Activated CD4-positive, alpha-beta T cell treated with anti-CD3 and anti-CD28 coated beads, Interleukin-2, amount 10 ng/mL, durations not matched to agents 7 days and 5 days (primary cell): Measurements from ENCODE around the gene TMEM106C. TPM values are rescaled to one million over a fixed set of nuclear protein-coding genes. Genes with fewer than 3 reads are reported as not detected.

Experiments used
- CTCF ChIA-PET: fragments of 350-600 bp; sonication (Branson Sonifier 250); formaldehyde crosslinking; loops from one replicate; lab custom pipeline; 2021; ENCODE audit warnings: antibody characterized with exemption; lab: Charles Lee
- POLR2A ChIA-PET: fragments of 350-600 bp; sonication (Branson Sonifier 250); formaldehyde crosslinking; loops from one replicate; lab custom pipeline; 2021; ENCODE audit warnings: antibody characterized with exemption; lab: Charles Lee
- DNase-seq: peaks from one replicate; pipeline ENCODE4 v3.0.0-alpha.2; 2020
- H3K27ac Mint-ChIP-seq: one replicate; pipeline ENCODE4 v1.8.0; 2021; ENCODE audit warnings: mild to moderate bottlenecking, moderate library complexity, mixed read lengths
- H3K27me3 Mint-ChIP-seq: one replicate; pipeline ENCODE4 v1.8.0; 2021; ENCODE audit warnings: mixed read lengths
- H3K36me3 Mint-ChIP-seq: one replicate; pipeline ENCODE4 v1.8.0; 2021; ENCODE audit warnings: low read depth, mixed read lengths
- H3K4me1 Mint-ChIP-seq: one replicate; pipeline ENCODE4 v1.8.0; 2021; ENCODE audit warnings: mixed read lengths
- H3K4me3 Mint-ChIP-seq: one replicate; pipeline ENCODE4 v1.8.0; 2021; ENCODE audit warnings: mild to moderate bottlenecking, moderate library complexity, mixed read lengths
- H3K9me3 Mint-ChIP-seq: one replicate; pipeline ENCODE4 v1.8.0; 2021; ENCODE audit warnings: mixed read lengths
- total RNA-seq, 2 experiments: library from RNA; stranded (reverse); gene quantifications; one replicate each; pipeline ENCODE4 v1.2.3, GENCODE V29; 2021

Gene TMEM106C
- total RNA-seq, 2 experiments from 2014 or later = 145 to 181 TPM

DNA sequence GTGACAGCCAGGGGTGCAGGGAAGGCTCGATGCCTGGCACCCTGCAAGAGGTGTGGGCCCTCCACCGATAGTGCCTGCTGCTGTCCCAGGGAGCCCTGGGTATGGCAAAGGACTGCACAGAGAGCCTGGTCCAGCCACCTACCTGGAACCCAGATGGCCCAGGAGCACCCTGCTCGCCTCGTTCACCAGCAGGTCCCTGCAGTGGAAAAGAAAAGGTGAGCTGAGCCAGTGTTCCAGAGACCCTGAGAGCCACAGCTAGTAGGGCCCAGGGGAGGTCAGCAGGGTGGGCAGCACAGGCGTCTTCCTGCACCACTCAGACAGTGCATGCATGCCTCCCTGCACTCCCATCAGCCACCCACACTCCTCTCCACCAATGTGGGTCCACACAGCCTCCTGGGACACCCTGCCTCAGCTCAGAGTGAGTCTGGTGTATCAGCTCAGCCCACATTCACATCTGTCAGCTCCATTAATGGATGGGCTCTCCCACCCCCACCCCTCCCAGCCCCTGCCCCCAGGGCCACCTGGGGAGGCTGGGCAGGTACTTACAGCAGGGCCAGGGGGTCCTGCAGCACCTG lies 20.2 kb downstream of the TMEM106C start:
- H3K27me3 Mint-ChIP-seq = peaks cover 24% of the 10 kb centered on the region
- CTCF ChIA-PET = no interaction called here
- H3K4me3 Mint-ChIP-seq = no peak overlapping the region
- no peaks in the 10 kb centered on the region for H3K9me3 Mint-ChIP-seq
- POLR2A ChIA-PET = no interaction called here
- no peaks in the 10 kb centered on the region for H3K4me1 Mint-ChIP-seq
- no peak for DNase-seq
- no peak overlapping the region for H3K27ac Mint-ChIP-seq
- H3K36me3 Mint-ChIP-seq = no peaks in the 10 kb centered on the region

DNA sequence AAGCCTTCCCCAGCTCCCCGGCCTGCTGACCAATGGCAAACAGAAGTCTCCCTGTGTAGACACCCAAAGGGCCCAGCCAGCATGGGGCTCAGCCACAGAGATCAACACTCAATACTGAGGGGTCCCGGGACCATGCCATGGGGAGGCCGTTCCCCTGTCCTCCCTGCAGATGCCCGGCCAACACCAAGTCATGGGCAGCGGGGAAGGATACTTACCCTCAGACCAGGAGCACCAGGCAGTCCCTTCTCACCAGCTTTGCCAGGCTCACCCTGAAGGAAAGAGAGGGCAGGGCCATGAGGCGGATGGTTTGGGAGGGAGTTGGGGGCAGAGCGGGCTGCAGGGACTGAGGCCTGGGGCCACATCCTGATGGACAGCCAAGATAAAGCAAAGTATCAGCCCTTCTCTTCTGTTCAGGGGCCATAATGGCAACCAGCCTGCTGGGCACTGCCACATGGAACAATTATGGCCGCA lies 21.0 kb downstream of the TMEM106C start:
- Mint-ChIP-seq H3K4me3 (no peak overlapping the region), H3K36me3 (no peaks in the 10 kb centered on the region), H3K4me1 (peaks cover 6% of the 10 kb centered on the region), H3K27ac (no peak overlapping the region), H3K9me3 (no peaks in the 10 kb centered on the region), H3K27me3 (peaks cover 30% of the 10 kb centered on the region)
- ChIA-PET POLR2A (no interaction called here), CTCF (no interaction called here)
- no peak for DNase-seq

- peaks cover 35% of the 10 kb centered on the region for H3K27me3 Mint-ChIP-seq
- CTCF ChIA-PET = no interaction called here
- H3K9me3 Mint-ChIP-seq = no peaks in the 10 kb centered on the region
- H3K4me3 Mint-ChIP-seq = no peak overlapping the region
- POLR2A ChIA-PET = no interaction called here
- no peak overlapping the region for H3K27ac Mint-ChIP-seq
- H3K4me1 Mint-ChIP-seq = peaks cover 20% of the 10 kb centered on the region
- no peak for DNase-seq
- H3K36me3 Mint-ChIP-seq = no peaks in the 10 kb centered on the region
These were observed 22.3 kb downstream of the TMEM106C start for GRCh38 chr12:47985596-47986290.

GRCh38 chr12:47986291-47986660 lies 22.9 kb downstream of the TMEM106C start:
- Mint-ChIP-seq H3K27ac (no peak overlapping the region), H3K27me3 (peaks cover 40% of the 10 kb centered on the region), H3K36me3 (no peaks in the 10 kb centered on the region), H3K9me3 (no peaks in the 10 kb centered on the region), H3K4me1 (peaks cover 25% of the 10 kb centered on the region), H3K4me3 (no peak overlapping the region)
- ChIA-PET POLR2A (no interaction called here), CTCF (no interaction called here)
- no peak for DNase-seq

GRCh38 chr12:47986832-47987231 lies 23.4 kb downstream of the TMEM106C start:
- ChIA-PET CTCF (no interaction called here), POLR2A (no interaction called here)
- no peaks in the 10 kb centered on the region for H3K9me3 Mint-ChIP-seq
- no peak overlapping the region for H3K27ac Mint-ChIP-seq
- no peak overlapping the region for H3K4me3 Mint-ChIP-seq
- H3K27me3 Mint-ChIP-seq = peaks cover 46% of the 10 kb centered on the region
- peaks cover 27% of the 10 kb centered on the region for H3K4me1 Mint-ChIP-seq
- no peak for DNase-seq
- H3K36me3 Mint-ChIP-seq = no peaks in the 10 kb centered on the region

DNA sequence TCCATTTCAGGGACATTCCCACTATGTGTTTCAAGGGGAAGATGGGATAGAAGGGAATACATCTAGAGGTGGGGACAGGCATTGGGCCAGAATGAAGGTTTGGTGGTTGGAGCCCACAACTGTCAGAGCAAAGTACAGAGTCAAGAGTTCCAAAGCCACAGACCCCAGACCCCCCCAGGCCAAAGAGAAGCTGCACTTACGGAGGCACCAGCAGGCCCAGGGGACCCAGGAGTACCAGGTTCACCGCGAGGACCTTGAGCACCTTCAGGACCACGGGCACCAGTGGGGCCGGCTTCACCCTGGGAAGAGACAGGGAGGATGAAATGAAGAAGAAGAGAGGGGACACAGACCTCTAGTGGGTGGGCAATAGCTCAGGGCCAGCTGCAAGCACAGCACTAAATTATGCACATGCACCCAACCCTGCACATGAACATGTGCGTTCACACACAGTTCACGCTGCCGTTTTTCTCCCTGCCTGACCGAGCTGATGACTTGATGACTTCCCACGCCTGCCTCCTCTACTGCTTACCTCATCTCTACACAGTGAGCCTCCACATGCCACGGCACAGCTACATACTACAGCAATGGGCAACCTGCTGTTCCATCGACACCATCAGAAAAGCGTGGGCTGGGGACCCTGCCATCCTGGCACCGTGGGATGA lies 24.1 kb downstream of the TMEM106C start:
- Mint-ChIP-seq H3K27ac (no peak overlapping the region), H3K36me3 (no peaks in the 10 kb centered on the region), H3K27me3 (peaks cover 53% of the 10 kb centered on the region), H3K4me3 (no peak overlapping the region), H3K4me1 (peaks cover 27% of the 10 kb centered on the region), H3K9me3 (no peaks in the 10 kb centered on the region)
- ChIA-PET POLR2A (no interaction called here), CTCF (interaction anchor here (0.6 to 1.0 kb wide), 2 partner anchors 11 to 539 kb away, joined by 3 read pairs; no protein-coding TSS in a partner anchor)
- DNase-seq = no peak

DNA sequence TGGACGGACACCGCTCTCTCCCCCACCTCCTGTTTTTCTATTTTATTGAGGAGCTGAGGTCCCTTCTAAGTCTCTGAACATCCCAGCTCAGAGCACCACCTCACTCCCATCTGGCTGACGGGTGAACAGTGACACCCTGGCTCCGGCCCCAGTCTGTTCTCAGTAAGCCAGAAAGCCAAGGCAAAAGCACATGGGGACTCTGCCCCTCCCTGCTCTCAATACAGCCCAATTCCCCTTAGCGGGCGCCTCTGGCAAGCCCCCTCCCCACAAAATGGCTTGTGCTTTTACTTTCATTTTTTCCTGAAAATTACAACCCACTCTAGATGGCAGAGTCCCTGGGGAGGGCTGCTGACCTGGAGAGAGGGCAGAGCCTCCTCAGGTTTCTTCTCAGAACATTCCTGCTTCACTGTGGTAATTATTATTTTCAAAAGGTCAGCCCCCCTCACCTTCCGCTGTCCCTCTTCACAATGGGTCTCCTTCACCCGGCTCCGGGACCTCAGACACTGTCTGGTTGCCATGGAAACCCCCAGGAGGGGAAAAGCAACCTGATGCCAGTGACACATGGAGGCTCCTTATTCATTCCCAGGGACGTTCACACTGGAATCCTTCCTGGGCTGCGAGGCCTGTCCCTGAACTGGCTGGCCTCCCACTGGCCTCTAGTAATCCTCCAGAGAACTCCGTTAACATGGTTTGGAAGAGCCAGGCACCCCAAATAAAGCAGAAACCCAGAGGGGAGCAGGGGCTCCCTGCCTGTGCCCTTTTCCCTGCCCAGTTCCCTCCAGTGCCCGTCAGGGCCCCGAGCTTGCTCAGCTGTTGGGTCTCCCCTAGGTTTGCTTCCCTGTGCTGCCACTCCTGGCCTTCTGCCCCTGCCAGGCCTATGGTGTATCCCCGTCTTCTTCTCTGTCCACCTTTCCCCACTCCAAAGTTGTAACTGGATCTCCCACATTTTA lies 25.0 kb downstream of the TMEM106C start:
- peaks cover 27% of the 10 kb centered on the region for H3K4me1 Mint-ChIP-seq
- H3K4me3 Mint-ChIP-seq = no peak overlapping the region
- no peak for DNase-seq
- H3K36me3 Mint-ChIP-seq = no peaks in the 10 kb centered on the region
- no peak overlapping the region for H3K27ac Mint-ChIP-seq
- peaks cover 59% of the 10 kb centered on the region for H3K27me3 Mint-ChIP-seq
- ChIA-PET POLR2A (no interaction called here), CTCF (interaction anchor here (0.6 to 1.0 kb wide), 2 partner anchors 11 to 538 kb away, joined by 3 read pairs; no protein-coding TSS in a partner anchor)
- H3K9me3 Mint-ChIP-seq = no peaks in the 10 kb centered on the region

- ChIA-PET POLR2A (no interaction called here), CTCF (no interaction called here)
- Mint-ChIP-seq H3K27me3 (peaks cover 65% of the 10 kb centered on the region), H3K27ac (no peak overlapping the region), H3K4me3 (no peak overlapping the region), H3K4me1 (peaks cover 27% of the 10 kb centered on the region), H3K36me3 (no peaks in the 10 kb centered on the region), H3K9me3 (no peaks in the 10 kb centered on the region)
- DNase-seq = no peak
These were observed 25.6 kb downstream of the TMEM106C start for GRCh38 chr12:47989023-47989417.

DNA sequence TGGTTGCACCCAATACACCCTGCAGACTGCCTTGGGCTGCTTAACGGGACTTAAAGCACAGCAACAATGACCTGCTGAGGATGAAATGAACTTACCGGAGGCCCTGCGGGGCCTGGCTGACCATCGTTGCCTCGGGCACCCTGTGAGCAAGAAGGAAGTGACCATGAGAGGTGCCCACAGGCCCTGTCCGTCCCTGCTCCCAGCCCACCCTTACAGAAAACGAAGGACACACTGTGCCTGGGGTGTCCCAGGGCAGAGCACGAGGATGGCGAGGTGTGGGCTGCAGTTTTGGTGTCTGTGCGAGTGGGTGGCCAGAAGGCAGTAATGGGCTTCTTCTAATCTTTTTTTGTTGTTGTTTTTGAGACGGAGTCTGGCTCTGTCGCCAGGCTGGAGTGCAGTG lies 26.3 kb downstream of the TMEM106C start:
- ChIA-PET CTCF (no interaction called here), POLR2A (no interaction called here)
- Mint-ChIP-seq H3K4me1 (peaks cover 27% of the 10 kb centered on the region), H3K27ac (no peak overlapping the region), H3K36me3 (no peaks in the 10 kb centered on the region), H3K9me3 (no peaks in the 10 kb centered on the region), H3K4me3 (no peak overlapping the region), H3K27me3 (peaks cover 72% of the 10 kb centered on the region)
- DNase-seq = no peak

GRCh38 chr12:47990351-47991105 lies 27.1 kb downstream of the TMEM106C start:
- ChIA-PET CTCF (interaction anchor here (0.6 to 1.6 kb wide), 6 partner anchors 10 to 84 kb away, joined by 3 to 5 read pairs (median 4); partner anchors contain the start of gene TMEM106C), POLR2A (no interaction called here)
- DNase-seq = peak; percentile 87
- Mint-ChIP-seq H3K27me3 (peaks cover 78% of the 10 kb centered on the region), H3K36me3 (no peaks in the 10 kb centered on the region), H3K27ac (peak overlapping the region; percentile 19), H3K4me1 (peaks cover 27% of the 10 kb centered on the region), H3K9me3 (no peaks in the 10 kb centered on the region), H3K4me3 (no peak overlapping the region)

DNA sequence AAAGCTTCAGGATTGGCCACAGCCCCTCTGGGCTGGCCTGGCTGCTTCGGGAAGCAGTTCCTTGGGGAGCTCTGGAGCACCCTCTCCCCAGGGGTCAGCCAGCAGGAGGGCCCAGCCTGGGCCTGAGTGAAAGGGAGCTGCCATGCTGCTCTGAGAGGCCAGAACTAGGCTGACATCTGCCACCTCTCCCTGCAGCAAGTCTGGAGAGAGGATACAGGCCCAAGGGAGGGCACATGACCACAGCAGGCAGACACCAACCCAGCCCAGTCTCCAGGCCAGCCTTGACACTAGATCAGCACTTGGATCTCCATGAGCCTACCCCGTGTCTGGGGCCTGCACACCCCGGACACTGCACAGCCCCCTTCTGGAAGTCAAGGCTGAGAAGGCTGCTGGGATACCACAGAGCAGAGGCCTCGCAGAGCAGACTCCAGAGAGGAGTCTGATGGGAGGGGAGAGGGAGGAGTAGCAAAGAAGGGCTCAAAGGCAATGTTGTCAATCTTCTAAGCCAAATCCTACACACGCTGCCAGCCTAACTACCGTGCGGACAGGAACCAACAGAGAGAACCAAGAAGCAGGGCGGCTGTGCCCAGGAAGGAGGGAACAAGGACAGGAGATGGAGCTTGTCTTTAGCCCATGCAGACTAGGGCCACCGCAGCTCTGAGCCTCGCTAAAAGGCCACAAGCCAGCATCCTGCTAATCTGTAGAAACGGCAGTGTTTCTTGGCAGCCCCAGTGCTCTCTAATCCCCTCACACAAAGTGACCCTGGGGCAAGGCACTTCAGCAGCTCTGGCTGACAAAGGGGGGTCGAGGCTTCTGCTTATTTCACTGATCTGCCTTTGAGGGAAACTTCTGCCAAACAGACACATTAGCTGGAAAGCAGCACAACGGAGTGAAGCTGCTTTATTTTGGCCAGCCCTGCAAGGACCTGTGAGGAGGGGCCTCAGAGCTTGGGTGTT lies 28.0 kb downstream of the TMEM106C start:
- H3K27me3 Mint-ChIP-seq = peaks cover 85% of the 10 kb centered on the region
- H3K4me3 Mint-ChIP-seq = no peak overlapping the region
- ChIA-PET POLR2A (no interaction called here), CTCF (interaction anchor here (0.6 to 1.6 kb wide), 7 partner anchors 10 to 83 kb away, joined by 3 to 5 read pairs (median 3); partner anchors contain the start of gene TMEM106C)
- no peak for DNase-seq
- H3K27ac Mint-ChIP-seq = no peak overlapping the region
- no peaks in the 10 kb centered on the region for H3K36me3 Mint-ChIP-seq
- H3K9me3 Mint-ChIP-seq = no peaks in the 10 kb centered on the region
- peaks cover 27% of the 10 kb centered on the region for H3K4me1 Mint-ChIP-seq
